ENCODE measurements around the gene PRSS16.
"Not testable (repeated sequence)": the region's sequence is repeated elsewhere in the genome, so short reads cannot be mapped to it uniquely, and the experiment has no call there.

Gene PRSS16

GRCh38 chr6:27247133-27247836 lies at the start of gene PRSS16:
PRSS16 (plus strand) TSS chr6:27247701; CDS start chr6:27247738, 37 bp downstream.
- no peak for DNase-seq (ENCODE audit: low read depth, low spot score)

GRCh38 chr6:27205375-27206278 lies 41.9 kb upstream of the PRSS16 start:
- DNase-seq (ENCODE audit: low read depth, low spot score) = no peak

- no peak for DNase-seq (ENCODE audit: low read depth, low spot score)
These were observed 40.7 kb upstream of the PRSS16 start for GRCh38 chr6:27206806-27207205.

- no peak for DNase-seq (ENCODE audit: low read depth, low spot score)
These were observed 39.5 kb upstream of the PRSS16 start for GRCh38 chr6:27208042-27208441.

- DNase-seq (ENCODE audit: low read depth, low spot score) = no peak
These were observed 38.3 kb upstream of the PRSS16 start for GRCh38 chr6:27209196-27209595.

GRCh38 chr6:27209659-27210269 lies 37.7 kb upstream of the PRSS16 start:
- DNase-seq (ENCODE audit: low read depth, low spot score) = no peak

- not testable (repeated sequence) for DNase-seq (ENCODE audit: low read depth, low spot score)
These were observed 34.4 kb upstream of the PRSS16 start for GRCh38 chr6:27213091-27213517.

- no peak for DNase-seq (ENCODE audit: low read depth, low spot score)
These were observed 33.9 kb upstream of the PRSS16 start for GRCh38 chr6:27213544-27214125.

GRCh38 chr6:27214126-27214601 lies 33.3 kb upstream of the PRSS16 start:
- no peak for DNase-seq (ENCODE audit: low read depth, low spot score)

GRCh38 chr6:27216874-27217273 lies 30.6 kb upstream of the PRSS16 start:
- no peak for DNase-seq (ENCODE audit: low read depth, low spot score)

GRCh38 chr6:27222971-27223370 lies 24.5 kb upstream of the PRSS16 start:
- not testable (repeated sequence) for DNase-seq (ENCODE audit: low read depth, low spot score)

- no peak for DNase-seq (ENCODE audit: low read depth, low spot score)
These were observed 22.8 kb upstream of the PRSS16 start for GRCh38 chr6:27224729-27225128.

- DNase-seq (ENCODE audit: low read depth, low spot score) = no peak
These were observed 18.5 kb upstream of the PRSS16 start for GRCh38 chr6:27228963-27229477.

- DNase-seq (ENCODE audit: low read depth, low spot score) = no peak
These were observed 16.8 kb upstream of the PRSS16 start for GRCh38 chr6:27230758-27231111.

GRCh38 chr6:27234576-27234975 lies 12.9 kb upstream of the PRSS16 start:
- DNase-seq (ENCODE audit: low read depth, low spot score) = no peak

- DNase-seq (ENCODE audit: low read depth, low spot score) = no peak
These were observed 10.3 kb upstream of the PRSS16 start for GRCh38 chr6:27237089-27237803.

GRCh38 chr6:27238010-27238983 lies 9.2 kb upstream of the PRSS16 start:
- DNase-seq (ENCODE audit: low read depth, low spot score) = no peak

GRCh38 chr6:27239258-27239657 lies 8.2 kb upstream of the PRSS16 start:
- DNase-seq (ENCODE audit: low read depth, low spot score) = no peak

- DNase-seq (ENCODE audit: low read depth, low spot score) = no peak
These were observed 6.1 kb upstream of the PRSS16 start for GRCh38 chr6:27241443-27241842.

Data from brain pericyte (primary cell).